NCI-H774 (cell line): ENCODE data around the gene USP31.
"Not testable (repeated sequence)": the region's sequence is repeated elsewhere in the genome, so short reads cannot be mapped to it uniquely, and the experiment has no call there.

Experiments used
- DNase-seq: peaks from one replicate; lab custom pipeline; 2025; lab: John Stamatoyannopoulos, UW

Gene USP31

GRCh38 chr16:23096450-23096849 is 52.8 kb downstream of the USP31 start:
- not testable (repeated sequence) for DNase-seq

- not testable (repeated sequence) for DNase-seq
These were observed 55.1 kb downstream of the USP31 start for GRCh38 chr16:23094136-23094535.

GRCh38 chr16:23092801-23093117 is 56.5 kb downstream of the USP31 start:
- no peak for DNase-seq

- DNase-seq = no peak
These were observed 57.0 kb downstream of the USP31 start for GRCh38 chr16:23092072-23092800.

- no peak for DNase-seq
These were observed 60.1 kb downstream of the USP31 start for GRCh38 chr16:23089111-23089510.

- no peak for DNase-seq
These were observed 61.2 kb downstream of the USP31 start for GRCh38 chr16:23088018-23088417.

- DNase-seq = no peak
These were observed 63.3 kb downstream of the USP31 start for GRCh38 chr16:23085949-23086348.

GRCh38 chr16:23082161-23082788 is 67.0 kb downstream of the USP31 start:
- no peak for DNase-seq

GRCh38 chr16:23081675-23082119 is 67.6 kb downstream of the USP31 start:
- DNase-seq = no peak

- no peak for DNase-seq
These were observed 68.5 kb downstream of the USP31 start for GRCh38 chr16:23080747-23081146.

- DNase-seq = no peak
These were observed 68.9 kb downstream of the USP31 start for GRCh38 chr16:23080329-23080728.

GRCh38 chr16:23079675-23080301 is 69.5 kb downstream of the USP31 start:
- no peak for DNase-seq

GRCh38 chr16:23074423-23074822 is 74.8 kb downstream of the USP31 start:
- no peak for DNase-seq

GRCh38 chr16:23072769-23073549 is 76.3 kb downstream of the USP31 start:
- no peak for DNase-seq

- no peak for DNase-seq
These were observed 77.1 kb downstream of the USP31 start for GRCh38 chr16:23072084-23072599.

- no peak for DNase-seq
These were observed 77.8 kb downstream of the USP31 start for GRCh38 chr16:23071196-23072083.

GRCh38 chr16:23069844-23070243 is 79.4 kb downstream of the USP31 start:
- DNase-seq = no peak

GRCh38 chr16:23068079-23068736 is 81.0 kb downstream of the USP31 start:
- no peak for DNase-seq

GRCh38 chr16:23066676-23067075 is 82.6 kb downstream of the USP31 start:
- DNase-seq = no peak

- DNase-seq = no peak
These were observed 84.6 kb downstream of the USP31 start for GRCh38 chr16:23064639-23065038.

GRCh38 chr16:23062524-23062923 is 86.7 kb downstream of the USP31 start:
- no peak for DNase-seq
